ENCODE results near the gene STAU1.
"Not testable (repeated sequence)": the region's sequence is repeated elsewhere in the genome, so short reads cannot be mapped to it uniquely, and the experiment has no call there.

Gene STAU1

GRCh38 chr20:49118307-49118706, 69.8 kb downstream of the STAU1 start:
- DNase-seq (ENCODE audit: low read depth in 2 of 2): no peak

- DNase-seq (ENCODE audit: low read depth in 2 of 2): no peak
These were observed 72.6 kb downstream of the STAU1 start for GRCh38 chr20:49115564-49115963.

- no peak for DNase-seq (ENCODE audit: low read depth in 2 of 2)
These were observed 75.4 kb downstream of the STAU1 start for GRCh38 chr20:49112596-49113274.

- no peak for DNase-seq (ENCODE audit: low read depth in 2 of 2)
These were observed 77.1 kb downstream of the STAU1 start for GRCh38 chr20:49110767-49111694.

- no peak for DNase-seq (ENCODE audit: low read depth in 2 of 2)
These were observed 81.8 kb downstream of the STAU1 start for GRCh38 chr20:49106328-49106727.

- not testable (repeated sequence) for DNase-seq (ENCODE audit: low read depth in 2 of 2)
These were observed 83.1 kb downstream of the STAU1 start for GRCh38 chr20:49104979-49105547.

- no peak for DNase-seq (ENCODE audit: low read depth in 2 of 2)
These were observed 83.8 kb downstream of the STAU1 start for GRCh38 chr20:49104365-49104648.

- DNase-seq (ENCODE audit: low read depth in 2 of 2): no peak
These were observed 84.3 kb downstream of the STAU1 start for GRCh38 chr20:49103647-49104364.

- DNase-seq (ENCODE audit: low read depth in 2 of 2): no peak
These were observed 85.1 kb downstream of the STAU1 start for GRCh38 chr20:49103019-49103418.

GRCh38 chr20:49100972-49101371, 87.2 kb downstream of the STAU1 start:
- DNase-seq (ENCODE audit: low read depth in 2 of 2): no peak

- not testable (repeated sequence) for DNase-seq (ENCODE audit: low read depth in 2 of 2)
These were observed 87.8 kb downstream of the STAU1 start for GRCh38 chr20:49100292-49100691.

GRCh38 chr20:49099011-49099410, 89.1 kb downstream of the STAU1 start:
- DNase-seq (ENCODE audit: low read depth in 2 of 2): no peak

GRCh38 chr20:49098136-49098535, 90.0 kb downstream of the STAU1 start:
- DNase-seq (ENCODE audit: low read depth in 2 of 2): no peak

- no peak for DNase-seq (ENCODE audit: low read depth in 2 of 2)
These were observed 91.0 kb downstream of the STAU1 start for GRCh38 chr20:49097159-49097558.

- DNase-seq (ENCODE audit: low read depth in 2 of 2): no peak
These were observed 91.9 kb downstream of the STAU1 start for GRCh38 chr20:49096203-49096730.

- no peak for DNase-seq (ENCODE audit: low read depth in 2 of 2)
These were observed 96.4 kb downstream of the STAU1 start for GRCh38 chr20:49091762-49092161.

- DNase-seq (ENCODE audit: low read depth in 2 of 2): no peak
These were observed 97.0 kb downstream of the STAU1 start for GRCh38 chr20:49091104-49091503.

GRCh38 chr20:49082295-49082694, 105.8 kb downstream of the STAU1 start:
- not testable (repeated sequence) for DNase-seq (ENCODE audit: low read depth in 2 of 2)

GRCh38 chr20:49078310-49078709, 109.8 kb downstream of the STAU1 start:
- no peak for DNase-seq (ENCODE audit: low read depth in 2 of 2)

GRCh38 chr20:49074521-49074920, 113.6 kb downstream of the STAU1 start:
- no peak for DNase-seq (ENCODE audit: low read depth in 2 of 2)

Data from stimulated activated CD4-positive, alpha-beta T cell treated with anti-CD3 and anti-CD28 coated beads, Interleukin-1b, Interleukin-23, amount 100 ng/mL, for 4 hours (primary cell).